HG03521 (cell line): ENCODE data around the gene UNC5C.

Source experiments
- ATAC-seq: cut with Tn5 transposase; IDR thresholded peaks from one replicate; pipeline ENCODE4 v1.9.1; 2021; ENCODE audit warnings: mild to moderate bottlenecking, moderate library complexity; ENCODE audit not compliant: unreplicated experiment

Gene UNC5C

DNA sequence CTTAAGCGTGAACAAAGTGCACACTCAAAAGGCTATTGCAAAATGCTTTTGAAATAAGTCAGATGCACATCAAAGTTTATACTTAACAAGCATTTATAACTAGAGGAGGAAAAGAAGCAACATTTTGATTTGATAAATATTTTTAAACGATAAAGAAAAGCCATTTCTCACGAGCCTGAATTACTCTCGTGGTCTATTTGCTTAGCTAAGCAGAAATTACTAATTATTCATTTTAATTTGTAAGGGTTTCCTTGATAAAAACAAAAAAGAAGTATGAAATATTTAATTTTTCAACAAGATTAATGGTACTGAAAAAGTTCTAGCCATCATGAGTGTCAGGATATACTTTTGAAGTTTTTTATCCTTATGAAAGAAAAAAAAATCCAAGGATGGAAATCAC is 78.2 kb downstream of the UNC5C start:
- ATAC-seq: no peak

- no peak for ATAC-seq
These were observed 79.2 kb downstream of the UNC5C start for GRCh38 chr4:95469617-95470016.

DNA sequence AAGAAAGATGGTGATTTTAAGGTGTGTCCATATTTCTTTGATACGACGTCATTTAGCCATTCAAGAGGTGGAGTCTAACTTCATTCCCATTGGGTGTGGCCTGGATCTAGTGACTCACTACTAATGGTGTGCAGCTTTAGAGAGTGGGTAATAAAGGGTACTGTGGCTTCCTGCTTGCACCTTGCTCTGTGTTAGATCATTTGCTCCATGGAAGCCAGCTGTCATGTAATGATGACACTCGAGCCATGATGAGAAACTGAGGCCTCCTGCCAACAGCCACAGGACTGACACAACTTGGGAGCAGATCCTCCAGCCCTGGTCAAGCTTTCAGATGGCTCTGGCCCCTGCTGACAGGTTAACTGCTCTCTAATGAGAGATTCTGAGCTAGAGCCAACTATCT is 82.0 kb downstream of the UNC5C start:
- ATAC-seq: no peak

GRCh38 chr4:95465010-95465409 is 83.8 kb downstream of the UNC5C start:
- no peak for ATAC-seq

GRCh38 chr4:95462921-95463320 is 85.9 kb downstream of the UNC5C start:
- ATAC-seq: no peak

DNA sequence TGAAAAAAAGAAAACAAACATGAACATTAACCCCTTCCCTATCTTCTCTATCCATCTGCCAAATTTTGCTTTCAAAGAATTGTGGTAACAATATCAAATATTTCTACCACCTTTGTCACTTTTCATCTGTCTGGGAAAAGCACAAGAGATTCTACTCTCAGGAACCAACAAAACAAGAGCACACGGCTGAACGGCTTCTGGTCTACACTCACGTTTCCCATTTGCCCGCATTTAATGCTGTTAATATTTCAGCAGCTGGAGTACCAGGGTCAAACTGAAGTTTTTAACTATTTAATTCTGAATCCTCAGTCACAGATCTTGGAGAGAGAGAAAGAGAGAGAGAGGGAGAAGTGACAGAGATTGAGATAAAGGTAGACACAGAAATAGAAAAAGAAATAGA is 91.4 kb downstream of the UNC5C start:
- no peak for ATAC-seq

GRCh38 chr4:95450294-95450693 is 98.5 kb downstream of the UNC5C start:
- ATAC-seq: no peak

GRCh38 chr4:95446173-95446572 is 102.6 kb downstream of the UNC5C start:
- no peak for ATAC-seq

- ATAC-seq: no peak
These were observed 103.5 kb downstream of the UNC5C start for GRCh38 chr4:95445251-95445650.

DNA sequence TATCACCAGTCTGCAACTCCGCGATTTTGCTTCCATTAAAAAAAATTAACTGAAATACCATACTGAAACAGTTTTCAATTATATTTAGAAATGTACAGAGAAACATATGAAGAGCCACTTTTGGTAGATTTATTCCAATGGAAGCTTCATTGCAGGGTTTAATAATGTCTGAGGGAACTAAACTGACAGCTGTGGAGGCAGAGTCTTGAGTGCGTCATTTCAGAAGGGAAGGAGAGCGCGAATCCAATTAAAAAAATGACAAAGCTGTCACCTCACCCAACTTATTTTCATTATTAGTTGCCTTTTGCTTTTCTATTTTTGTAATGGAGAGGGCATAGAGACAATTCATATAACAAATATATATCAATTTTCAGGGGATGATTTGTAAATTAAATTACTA is 104.0 kb downstream of the UNC5C start:
- no peak for ATAC-seq

DNA sequence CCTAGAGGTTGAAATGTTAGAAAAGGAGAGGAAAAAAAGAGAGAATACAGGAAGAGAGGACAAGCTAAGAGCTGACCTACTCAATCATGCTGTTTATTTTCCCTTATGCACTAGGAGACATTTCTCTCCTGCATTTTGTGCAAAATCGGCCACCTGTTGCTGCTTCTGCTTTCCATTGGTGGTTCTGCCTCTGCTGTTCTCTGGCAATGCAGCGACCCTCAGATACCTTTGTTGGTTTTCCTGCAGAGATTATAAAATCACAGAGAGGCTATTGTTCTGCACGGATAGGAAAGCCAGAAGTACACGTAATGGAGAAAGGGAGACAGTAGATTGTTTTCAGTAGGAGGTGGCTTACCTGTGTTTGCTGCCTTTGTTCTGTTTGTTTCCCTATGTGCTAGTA is 108.9 kb downstream of the UNC5C start:
- no peak for ATAC-seq

- ATAC-seq: no peak
These were observed 109.7 kb downstream of the UNC5C start for GRCh38 chr4:95439071-95439470.

GRCh38 chr4:95432466-95432865 is 116.3 kb downstream of the UNC5C start:
- no peak for ATAC-seq

DNA sequence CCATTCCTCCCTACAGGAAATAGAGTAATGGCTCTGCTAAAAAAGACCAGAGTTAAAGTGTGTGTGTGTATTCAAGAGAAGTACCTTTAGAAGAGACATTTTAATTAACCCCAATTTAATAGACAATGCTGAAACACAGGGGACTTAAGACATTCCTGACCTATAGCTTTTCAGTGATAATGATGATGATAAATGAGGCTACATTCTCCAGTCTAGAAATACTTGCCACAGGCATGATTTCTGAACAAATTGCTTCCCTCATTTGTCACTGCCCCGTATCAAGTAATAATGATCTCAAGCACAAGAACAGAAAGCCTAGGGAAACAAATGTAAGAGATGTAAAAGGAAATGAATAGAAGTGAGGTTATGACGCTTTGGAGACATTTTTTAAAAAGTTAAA is 117.1 kb downstream of the UNC5C start:
- ATAC-seq: no peak

DNA sequence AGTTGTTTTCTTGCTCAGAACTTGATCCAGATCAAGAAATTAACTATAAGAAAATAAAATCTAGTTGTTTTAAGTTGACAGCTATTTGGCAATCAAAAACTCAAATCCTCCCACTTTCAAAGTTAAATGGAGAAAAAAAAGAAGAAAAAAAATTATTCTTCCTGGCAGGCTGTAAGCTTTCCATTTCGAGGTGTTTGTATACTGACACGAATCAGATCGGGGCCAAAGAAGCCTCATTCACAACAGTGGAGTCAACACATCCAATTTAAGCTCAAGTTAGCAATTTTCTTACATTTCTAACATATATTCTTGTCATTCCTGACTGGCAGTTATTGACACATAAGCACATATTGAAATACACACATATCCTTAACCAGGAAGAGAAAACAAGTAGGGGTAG is 119.4 kb downstream of the UNC5C start:
- ATAC-seq: no peak

DNA sequence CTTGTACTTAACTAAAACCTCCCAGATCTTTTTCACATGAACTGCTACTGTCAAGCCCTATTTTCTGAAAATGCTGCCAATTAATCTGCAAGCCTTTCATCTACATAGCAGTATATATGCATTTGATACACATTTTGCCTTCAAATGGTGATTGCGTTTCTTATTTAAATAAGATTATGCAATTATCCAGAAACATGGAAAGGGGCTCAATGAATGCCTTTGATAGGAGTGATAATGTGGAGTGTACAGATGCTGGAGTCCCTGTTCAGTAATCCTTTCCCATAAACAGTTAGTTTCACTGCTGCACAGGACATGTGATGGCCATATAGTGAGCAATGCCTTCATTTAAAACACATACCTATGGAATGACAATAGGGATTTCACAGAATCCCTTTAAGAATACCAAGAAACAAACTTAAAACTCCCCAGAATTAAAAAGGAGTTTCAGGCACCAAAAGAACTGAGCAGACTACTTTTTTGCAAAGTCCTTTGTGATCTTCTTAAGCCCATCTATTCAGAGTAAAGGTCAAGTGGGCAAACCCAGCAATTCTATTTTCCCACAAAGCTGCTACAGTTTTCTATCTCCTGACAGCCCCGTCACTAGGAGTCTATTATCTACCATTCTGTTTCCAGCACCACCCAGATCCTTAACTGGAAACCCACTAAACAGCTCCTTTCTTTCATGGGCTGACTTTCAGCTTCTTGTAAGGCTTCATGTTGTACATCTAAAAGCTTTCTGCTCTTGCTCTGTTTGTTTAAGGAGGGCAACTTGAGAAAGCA is 120.3 kb downstream of the UNC5C start:
- no peak for ATAC-seq

DNA sequence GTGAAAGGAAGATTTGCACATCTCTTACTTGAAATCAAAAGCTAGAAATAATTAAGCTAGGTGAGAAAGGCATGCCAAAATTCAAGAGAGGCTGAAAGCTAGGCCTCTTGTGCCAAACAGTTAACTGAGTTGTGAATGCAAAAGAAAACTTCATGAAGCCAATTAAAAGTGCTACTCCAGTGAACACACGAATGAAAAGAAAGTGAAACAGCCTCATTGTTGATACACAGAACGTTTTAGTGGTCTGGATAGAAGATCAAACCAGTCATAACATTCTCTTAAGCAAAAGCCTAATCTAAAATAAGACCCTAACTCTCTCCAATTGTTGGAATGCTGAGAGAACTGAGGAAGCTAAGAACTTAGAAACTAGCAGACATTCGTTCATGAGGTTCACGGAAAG is 122.3 kb downstream of the UNC5C start:
- no peak for ATAC-seq

GRCh38 chr4:95422436-95422835 is 126.3 kb downstream of the UNC5C start:
- no peak for ATAC-seq

GRCh38 chr4:95421869-95422268 is 126.9 kb downstream of the UNC5C start:
- no peak for ATAC-seq

DNA sequence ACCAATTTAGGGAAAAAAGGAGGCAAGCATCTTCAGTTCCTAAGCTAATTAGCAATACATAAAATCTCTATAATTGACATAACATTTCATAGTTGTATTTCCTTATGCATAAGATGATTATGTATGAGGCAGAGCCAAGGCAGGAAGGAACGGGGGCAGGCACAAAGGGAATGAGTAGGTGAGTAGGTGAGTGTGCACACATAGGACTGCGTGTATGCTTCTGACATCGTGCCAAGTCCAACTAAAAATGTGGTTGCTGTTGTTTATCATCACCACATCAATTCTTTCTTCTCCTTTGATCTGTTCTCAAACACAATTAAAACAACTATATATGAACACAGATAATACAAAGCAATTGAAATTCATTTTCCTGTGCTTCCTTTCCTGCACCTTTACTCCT is 131.2 kb downstream of the UNC5C start:
- no peak for ATAC-seq

DNA sequence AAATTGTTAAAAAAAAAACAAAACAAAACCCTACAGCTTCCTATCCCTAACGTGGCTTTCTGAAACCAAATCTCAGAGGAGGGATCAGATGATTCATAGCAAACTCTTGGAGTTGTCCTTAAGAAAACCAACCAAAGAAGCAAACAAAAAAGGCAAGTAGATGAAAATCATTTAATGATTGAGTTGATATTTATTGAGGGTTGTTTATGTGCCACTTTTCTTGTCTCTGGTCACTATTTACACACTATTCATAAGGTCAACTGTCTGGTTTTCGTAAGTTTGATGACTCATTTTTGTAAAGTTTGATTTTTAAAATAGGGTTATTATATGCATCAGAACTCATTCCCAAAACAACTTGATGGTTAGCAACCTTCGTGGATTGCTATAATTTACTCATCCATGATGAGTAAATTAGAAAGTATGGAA is 133.4 kb downstream of the UNC5C start:
- no peak for ATAC-seq

DNA sequence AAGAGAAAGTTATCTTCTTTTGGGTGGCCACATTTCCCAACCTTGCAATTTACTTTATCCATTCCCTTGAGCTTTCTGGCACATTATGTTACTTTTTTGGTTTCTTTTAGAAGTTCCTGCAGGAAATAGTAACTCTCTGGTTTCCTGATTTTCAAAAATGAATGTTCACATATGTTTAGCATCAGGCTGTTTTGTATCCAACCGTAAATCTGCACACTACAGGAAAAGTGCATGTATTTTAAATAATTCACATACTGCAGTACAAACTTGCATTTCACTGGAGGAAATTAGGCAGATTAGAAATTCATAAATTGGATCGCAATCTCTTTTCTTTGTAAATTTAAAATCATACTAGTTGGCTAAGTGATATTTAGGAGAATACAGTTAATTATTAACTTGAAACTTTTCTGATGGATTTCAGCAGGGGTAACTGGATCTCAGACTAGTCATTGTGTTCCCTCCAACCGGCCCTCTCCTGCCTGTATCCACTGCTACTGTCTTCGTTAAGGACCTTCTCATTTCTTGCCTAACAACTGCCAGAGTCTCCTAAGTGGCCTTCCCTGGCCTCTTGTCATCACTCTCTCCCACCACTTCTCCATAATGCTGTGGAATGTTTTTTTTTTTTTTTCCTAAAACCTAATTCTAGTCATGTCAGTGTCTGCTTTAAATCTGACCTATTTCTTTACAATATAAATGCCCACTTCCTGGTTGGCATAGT is 137.2 kb downstream of the UNC5C start:
- no peak for ATAC-seq
